Stimulated activated CD8-positive, alpha-beta memory T cell treated with anti-CD3 and anti-CD28 coated beads, Interleukin-7, amount 100 ng/mL, for 48 hours (primary cell): ENCODE data around the gene PRKG1.
"Not testable (repeated sequence)": the region's sequence is repeated elsewhere in the genome, so short reads cannot be mapped to it uniquely, and the experiment has no call there.

Source experiments
- DNase-seq, 2 donors: peaks; one replicate each; pipeline ENCODE4 v3.0.0-alpha.2; 2020; ENCODE audit warnings: low read depth in 1 of 2; ENCODE audit errors: extremely low read depth in 1 of 2

The PRKG1 gene

GRCh38 chr10:51729822-51730555 is 655.7 kb downstream of the PRKG1 start:
- no peak for DNase-seq

DNA sequence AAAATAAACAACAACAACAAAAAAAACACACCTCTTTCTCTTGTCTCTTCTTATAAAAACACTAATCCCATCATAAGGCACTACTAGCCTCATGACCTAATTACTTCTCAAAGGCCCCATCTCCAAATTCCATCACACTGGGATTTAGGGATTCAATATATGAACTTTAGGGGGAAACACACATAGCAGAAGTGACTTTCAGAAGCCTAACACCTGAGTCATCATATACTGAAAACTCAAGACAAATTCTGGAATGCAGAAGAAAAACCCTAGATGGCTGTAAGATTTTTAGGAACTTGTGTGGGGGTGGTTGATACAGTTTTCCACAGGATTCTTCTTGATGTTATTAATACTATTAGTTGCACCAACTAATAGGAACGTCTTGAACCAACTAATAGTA is 658.8 kb downstream of the PRKG1 start:
- no peak for DNase-seq

DNA sequence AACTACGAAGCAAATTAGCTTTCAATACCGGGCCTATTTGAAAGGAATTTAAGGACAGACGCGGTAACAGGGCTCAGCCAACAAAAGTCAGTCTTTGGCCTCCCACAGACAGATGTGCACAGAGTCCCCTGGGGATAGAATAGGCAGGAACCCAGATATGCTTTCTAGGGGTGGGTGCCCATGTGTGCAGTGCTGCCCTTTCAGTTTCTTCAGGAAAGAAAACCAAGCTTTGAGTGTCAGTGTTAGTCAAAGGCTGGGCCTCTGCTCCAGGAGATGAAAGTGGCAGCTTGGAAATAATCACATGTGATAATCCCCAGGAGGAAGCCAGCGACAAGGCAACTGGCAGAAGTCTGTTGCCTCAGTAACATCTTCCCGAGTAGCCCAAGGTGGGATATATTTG is 668.9 kb downstream of the PRKG1 start:
- no peak for DNase-seq

DNA sequence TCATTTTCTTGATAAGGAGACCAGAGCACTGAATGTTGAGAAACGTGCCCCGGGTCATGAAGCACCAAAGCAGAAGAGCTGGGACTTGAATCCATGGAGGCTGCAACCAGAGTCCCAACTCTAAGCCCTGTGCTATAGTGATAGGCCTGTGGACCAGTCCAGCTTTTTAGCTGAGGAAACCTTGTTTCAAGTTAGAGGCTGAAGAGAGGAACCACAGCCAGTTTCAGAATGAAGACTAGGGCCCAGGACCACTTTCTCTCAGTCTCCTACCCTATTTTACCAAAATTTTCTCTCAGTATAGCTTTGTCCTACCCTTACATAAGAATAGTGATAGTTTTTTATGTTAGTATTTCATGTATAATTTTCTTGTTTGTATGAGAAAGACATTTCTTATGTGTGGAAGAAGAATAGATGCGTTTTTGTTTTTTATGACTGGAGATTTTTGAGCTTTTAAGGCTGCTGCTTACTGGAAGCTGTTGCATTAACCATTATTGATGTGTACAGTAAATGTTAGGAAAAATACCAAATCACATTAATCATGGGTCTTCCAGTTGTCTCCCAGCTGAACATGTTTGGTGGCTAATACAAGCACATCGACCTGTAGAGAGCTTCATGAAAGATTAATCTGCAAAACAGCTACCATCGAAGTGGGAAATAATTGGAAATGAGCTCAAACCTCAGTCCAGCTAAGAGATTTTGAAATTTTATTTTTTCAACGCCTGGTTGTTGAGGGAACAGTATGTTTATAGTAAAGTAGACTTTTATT is 670.1 kb downstream of the PRKG1 start:
- no peak for DNase-seq

GRCh38 chr10:51745397-51745796 is 671.1 kb downstream of the PRKG1 start:
- no peak for DNase-seq

DNA sequence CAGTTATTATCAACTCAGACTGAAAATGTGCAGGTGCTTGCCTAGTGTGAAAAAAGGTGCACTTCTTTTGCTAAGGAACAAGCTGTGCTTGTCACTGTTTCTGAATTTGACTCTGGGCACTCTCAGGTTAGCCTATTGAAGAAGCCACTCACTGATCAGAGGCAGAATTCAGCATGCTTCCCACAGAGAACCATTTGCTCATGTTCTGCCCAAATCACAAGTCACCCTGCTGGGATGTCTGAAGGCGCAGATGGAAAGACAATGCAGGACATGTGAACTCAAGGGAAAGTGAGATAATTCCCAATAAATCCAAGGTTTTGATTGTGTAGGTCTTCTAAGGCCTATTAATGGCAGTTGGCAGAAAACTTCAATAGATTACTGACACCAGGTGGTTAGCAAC is 672.9 kb downstream of the PRKG1 start:
- DNase-seq, result no peak

DNA sequence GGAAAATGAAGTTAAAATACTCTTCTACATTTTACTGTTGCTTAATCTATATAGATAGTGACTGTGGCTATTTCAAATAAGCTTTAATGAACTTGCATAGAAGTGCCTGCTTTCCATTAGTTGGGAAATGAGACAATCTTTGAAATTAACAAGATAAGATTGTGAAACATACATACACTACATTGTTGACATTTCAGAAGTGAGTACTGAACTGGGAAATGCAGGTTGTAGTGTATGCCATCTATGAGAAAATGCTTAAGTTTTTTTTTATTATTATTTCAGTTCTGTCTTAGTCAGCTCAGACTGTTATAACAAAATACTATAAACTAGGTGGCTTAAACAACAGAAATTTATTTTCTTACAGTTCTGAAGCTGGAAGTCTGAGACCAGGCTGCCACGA is 674.7 kb downstream of the PRKG1 start:
- DNase-seq, result no peak

DNA sequence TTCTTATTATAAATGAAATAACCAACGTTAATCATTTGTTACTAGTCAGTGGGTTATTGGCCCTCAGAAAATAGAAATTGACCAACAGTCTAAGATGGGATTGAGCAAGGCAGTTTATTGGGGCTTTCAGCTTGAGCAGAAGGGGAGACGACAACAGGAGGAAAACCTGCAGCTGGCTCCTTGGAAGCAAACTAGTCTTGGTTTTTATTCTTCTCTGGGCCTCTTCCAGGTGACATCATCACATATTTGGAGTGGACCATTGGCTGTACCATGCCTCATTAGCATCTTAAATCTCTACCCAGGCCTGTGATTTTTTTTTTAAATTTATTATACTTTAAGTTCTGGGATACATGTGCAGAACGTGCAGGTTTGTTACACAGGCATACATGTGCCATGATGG is 684.1 kb downstream of the PRKG1 start:
- DNase-seq, result no peak

DNA sequence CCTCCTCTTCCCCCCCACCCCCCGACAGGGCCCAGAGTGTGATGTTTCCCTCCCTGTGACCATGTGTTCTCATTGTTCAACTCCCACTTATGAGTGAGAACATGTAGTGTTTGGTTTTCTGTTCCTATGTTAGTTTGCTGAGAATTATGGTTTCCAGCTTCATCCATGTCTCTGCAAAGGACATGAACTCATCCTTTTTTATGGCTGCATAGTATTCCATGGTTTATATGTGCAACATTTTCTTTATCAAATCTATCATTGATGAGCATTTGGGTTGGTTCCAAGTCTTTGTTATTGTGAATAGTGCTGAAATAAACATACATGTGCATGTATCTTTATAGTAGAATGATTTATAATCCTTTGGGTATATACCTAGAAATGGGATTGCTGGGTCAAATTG is 684.6 kb downstream of the PRKG1 start:
- not testable (repeated sequence) for DNase-seq

GRCh38 chr10:51759896-51760534 is 685.7 kb downstream of the PRKG1 start:
- no peak for DNase-seq

DNA sequence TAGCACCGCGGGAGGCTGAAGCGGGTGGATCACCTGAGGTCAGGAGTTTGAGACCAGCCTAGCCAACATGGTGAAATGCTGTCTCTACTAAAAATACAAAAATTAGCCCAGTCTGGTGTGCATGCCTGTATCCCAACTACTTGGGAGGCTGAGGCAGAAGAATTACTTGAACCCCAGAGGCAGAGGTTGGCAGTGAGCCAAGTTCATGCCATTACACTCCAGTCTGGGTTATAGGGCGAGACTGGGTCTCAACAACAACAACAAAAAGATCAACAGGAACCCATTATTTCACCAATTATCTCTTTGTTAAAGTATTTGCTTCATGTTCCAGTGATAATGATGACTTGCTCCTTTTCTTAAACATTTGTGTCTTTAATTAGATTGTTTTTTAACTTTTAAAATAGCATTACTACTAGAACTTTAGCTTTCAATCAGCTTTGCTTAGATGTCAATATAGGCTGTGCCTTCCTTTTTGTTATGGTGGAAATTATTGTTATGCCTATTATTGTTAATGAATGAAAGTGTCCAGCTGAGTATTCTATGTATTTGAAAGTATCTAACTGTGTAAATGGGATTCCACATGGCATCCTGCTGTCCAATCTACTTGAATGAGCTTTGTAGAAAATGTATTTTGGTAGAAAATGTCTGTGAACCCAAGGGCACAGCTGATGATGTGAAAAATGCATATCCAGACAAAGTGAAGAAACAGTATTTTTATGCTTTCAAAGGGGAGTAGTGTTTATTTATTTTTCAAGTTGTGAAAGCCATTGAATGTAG is 686.8 kb downstream of the PRKG1 start:
- DNase-seq, result no peak

GRCh38 chr10:51763746-51764145 is 689.5 kb downstream of the PRKG1 start:
- no peak for DNase-seq

- DNase-seq, result no peak
Observed at GRCh38 chr10:51765284-51765971, 691.1 kb downstream of the PRKG1 start.

- DNase-seq, result no peak
Observed at GRCh38 chr10:51766423-51767102, 692.3 kb downstream of the PRKG1 start.

DNA sequence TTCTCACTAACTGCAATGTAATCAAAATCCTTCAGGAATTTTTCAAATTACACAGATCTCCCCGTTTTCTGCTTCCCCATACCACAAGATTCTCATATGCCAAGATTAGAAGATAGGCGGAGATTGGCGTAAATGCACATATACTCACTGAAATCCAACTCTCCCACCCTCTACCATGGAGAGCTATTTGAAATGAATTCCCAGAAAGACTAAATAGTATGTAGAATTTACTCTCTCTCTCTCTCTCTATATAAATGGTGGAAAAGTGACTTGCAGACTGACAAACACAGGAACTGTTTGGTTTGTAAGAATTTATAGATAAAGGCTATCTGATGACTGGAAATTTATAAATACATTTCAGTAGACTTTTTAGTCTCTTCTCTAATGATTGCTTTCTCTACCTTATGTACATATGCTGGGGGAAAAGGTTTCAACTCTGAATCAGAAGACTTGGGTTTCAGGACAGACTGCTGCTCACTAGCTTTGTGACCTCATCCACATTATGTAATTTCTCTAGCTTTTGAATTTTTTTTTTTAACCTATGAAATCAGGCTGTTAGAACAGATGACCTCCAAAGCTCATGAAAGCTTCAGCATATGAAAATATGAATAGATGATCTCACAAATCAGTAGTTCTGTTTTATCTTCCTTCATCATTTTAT is 692.9 kb downstream of the PRKG1 start:
- no peak for DNase-seq

DNA sequence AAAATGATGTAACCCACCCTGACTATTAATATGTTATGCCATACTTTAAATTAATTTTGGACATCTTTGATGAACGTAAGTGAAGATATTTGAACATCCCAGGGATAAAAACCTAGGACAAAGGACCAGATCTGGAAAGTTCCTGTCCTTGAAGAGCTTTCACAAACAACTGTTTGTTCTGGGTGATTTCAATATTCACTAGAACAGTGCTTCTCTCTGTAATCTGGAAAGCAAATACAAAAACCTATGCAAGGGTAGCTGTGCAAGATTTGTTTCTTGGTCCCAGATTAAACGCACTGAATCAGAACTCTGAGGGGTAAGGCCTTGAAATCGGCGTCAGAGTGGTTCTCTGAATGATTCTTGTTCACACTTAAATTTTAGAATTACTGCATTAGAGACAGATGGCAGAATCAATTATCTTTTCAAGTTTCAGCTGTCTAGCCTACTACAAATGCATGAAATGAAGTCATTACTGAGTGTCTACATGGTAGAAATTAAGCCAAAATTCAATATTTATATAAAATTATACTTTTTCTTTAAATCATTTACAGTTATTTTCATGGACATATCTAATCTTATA is 694.7 kb downstream of the PRKG1 start:
- DNase-seq, result no peak

DNA sequence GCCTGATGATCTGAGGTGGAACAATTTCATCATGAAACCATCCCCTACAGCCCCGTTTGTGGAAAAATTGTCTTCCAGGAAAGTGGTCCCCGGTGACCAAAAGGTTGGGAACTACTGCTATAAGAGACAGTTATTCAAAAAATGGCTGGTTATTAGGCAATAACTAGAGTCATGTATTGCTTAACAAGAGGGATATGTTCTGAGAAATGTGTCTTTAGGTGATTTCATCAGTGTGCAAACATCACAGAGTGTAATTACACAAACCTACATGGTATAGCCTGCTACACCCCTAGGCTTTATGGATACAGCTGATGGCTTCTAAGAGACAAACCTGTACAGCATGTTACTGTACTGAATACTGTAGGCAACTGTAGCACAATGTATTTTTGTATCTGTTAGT is 696.4 kb downstream of the PRKG1 start:
- no peak for DNase-seq

DNA sequence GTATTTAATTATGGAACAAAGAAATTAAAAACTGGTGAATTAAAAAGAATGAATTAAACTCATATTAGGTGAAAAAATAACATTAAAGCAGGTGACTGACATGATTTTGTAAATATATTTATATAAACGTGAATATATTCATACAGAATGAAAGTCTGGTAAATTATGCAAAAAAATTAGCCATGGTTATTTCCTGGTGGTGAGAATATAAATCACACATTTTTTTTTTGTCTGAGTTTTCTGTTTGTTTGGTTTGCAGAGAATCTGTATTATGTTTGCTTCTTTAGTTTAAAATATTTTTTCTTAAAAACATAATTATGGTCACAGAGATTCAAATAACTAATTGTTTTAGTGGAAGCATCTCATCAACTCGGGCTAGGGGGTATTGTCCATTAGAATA is 698.1 kb downstream of the PRKG1 start:
- no peak for DNase-seq

GRCh38 chr10:51773681-51774080 is 699.4 kb downstream of the PRKG1 start:
- DNase-seq, result no peak
